ENCODE data around the gene TSPO. TPM values are rescaled to one million over a fixed set of nuclear protein-coding genes. Genes with fewer than 3 reads are reported as not detected.
"Not testable (repeated sequence)": the region's sequence is repeated elsewhere in the genome, so short reads cannot be mapped to it uniquely, and the experiment has no call there.

TSPO gene
- total and polyA plus RNA-seq, 2 of the 8 experiments (the other 6 are each of a cell fraction or from before 2014, with no cell fraction given) = 19.9 to 51.5 TPM

- WGBS, 2 experiments (ENCODE audit: extremely low coverage in 1 of 2, insufficient coverage in 1 of 2, insufficient read length in 1 of 2, insufficient replicate concordance in 2 of 2, low coverage in 1 of 2, low lambda C conversion rate in 2 of 2, missing lambda C conversion rate in 1 of 2) = 91% methylated on average over 3 of the region's 3 CpGs; no CpG with 5 or more reads in 1 of the 2 experiments
- H3K9ac ChIP-seq (replicated peaks in 1 of 4; ENCODE audit: extremely low read depth in 1 of 4, low read depth in 3 of 4, low read length in 3 of 4); POLR2A ChIA-PET (ENCODE audit: partially characterized antibody): not testable (repeated sequence)
These were observed 46.4 kb upstream of the TSPO start for GRCh38 chr22:43104950-43105349.

More at GRCh38 chr22:43104950-43105349, 46.4 kb upstream of the TSPO start:
- not testable (repeated sequence) for FAIRE-seq; H3K23me2 ChIP-seq (ENCODE audit: low read depth, low read length); H2BK120ac ChIP-seq (replicated peaks; ENCODE audit: low read depth, low read length); H3K56ac ChIP-seq (replicated peaks; ENCODE audit: insufficient read length, low read depth, low read length); H3K27ac ChIP-seq (ENCODE audit: low read depth, low read length); H3K4me2 ChIP-seq (ENCODE audit: insufficient read depth in 1 of 2, low read depth in 2 of 2, low read length in 2 of 2); H3K79me1 ChIP-seq (ENCODE audit: low read depth, low read length); H2AFZ ChIP-seq (ENCODE audit: low read length); H2BK20ac ChIP-seq (ENCODE audit: low read length); H4K8ac ChIP-seq (ENCODE audit: extremely low read depth, insufficient read depth, low read length); H3K23ac ChIP-seq (ENCODE audit: insufficient read length); H3K36me3 ChIP-seq (ENCODE audit: control insufficient read depth in 2 of 4, insufficient read depth in 4 of 4, low read length in 3 of 4); H3K79me2 ChIP-seq (ENCODE audit: control insufficient read depth in 1 of 2, insufficient read depth in 2 of 2, low read length in 2 of 2); H3K9me3 ChIP-seq (ENCODE audit: insufficient read depth in 2 of 2, low read depth in 1 of 2, low read length in 1 of 2); H3K4me3 ChIP-seq (ENCODE audit: extremely low read depth in 1 of 4, insufficient read depth in 2 of 4, low read depth in 3 of 4, low read length in 4 of 4); H3K4me1 ChIP-seq (replicated peaks in 1 of 4; ENCODE audit: control insufficient read depth in 3 of 4, insufficient read depth in 4 of 4, low read length in 3 of 4); H2AK5ac ChIP-seq (ENCODE audit: low read depth, low read length); H2BK15ac ChIP-seq (ENCODE audit: low read length); H4K91ac ChIP-seq (replicated peaks; ENCODE audit: insufficient read length, low read length); H3K18ac ChIP-seq (ENCODE audit: extremely low read depth, low read length); H4K20me1 ChIP-seq (replicated peaks in 1 of 2; ENCODE audit: control insufficient read depth in 1 of 2, insufficient read depth in 2 of 2, low read length in 2 of 2); H2BK5ac ChIP-seq (ENCODE audit: low read depth, low read length); H2BK12ac ChIP-seq (ENCODE audit: low read depth, low read length); H4K5ac ChIP-seq (ENCODE audit: insufficient read length, low read depth, low read length); H3K14ac ChIP-seq (ENCODE audit: insufficient read length); H3K4ac ChIP-seq (replicated peaks; ENCODE audit: insufficient read length, low read depth, low read length); DNase-seq (ENCODE audit: low read depth in 1 of 2, low spot score in 2 of 2)
- CTCF ChIA-PET (ENCODE audit: partially characterized antibody) = interaction anchor here (0.6 to 2.4 kb wide), 4 partner anchors 10 to 1544 kb away, joined by 3 to 6 read pairs (median 3); partner anchors contain the start of gene CSDC2
- peaks cover 0 to 14% (median 12%) of the 10 kb centered on the region in 4 experiments; a peak in 5 of 7 replicates for H3K27me3 ChIP-seq (replicated peaks in 1 of 4; ENCODE audit: control insufficient read depth in 3 of 4, extremely low read depth in 1 of 4, insufficient read depth in 3 of 4, low read length in 3 of 4)

Measured in H1 (cell line).